ENCODE measurements around the gene SENP5. TPM values are rescaled to one million over a fixed set of nuclear protein-coding genes. Genes with fewer than 3 reads are reported as not detected.

Gene SENP5
- total RNA-seq, 2 donors from 2014 or later, result 29.5 to 37.2 TPM

DNA sequence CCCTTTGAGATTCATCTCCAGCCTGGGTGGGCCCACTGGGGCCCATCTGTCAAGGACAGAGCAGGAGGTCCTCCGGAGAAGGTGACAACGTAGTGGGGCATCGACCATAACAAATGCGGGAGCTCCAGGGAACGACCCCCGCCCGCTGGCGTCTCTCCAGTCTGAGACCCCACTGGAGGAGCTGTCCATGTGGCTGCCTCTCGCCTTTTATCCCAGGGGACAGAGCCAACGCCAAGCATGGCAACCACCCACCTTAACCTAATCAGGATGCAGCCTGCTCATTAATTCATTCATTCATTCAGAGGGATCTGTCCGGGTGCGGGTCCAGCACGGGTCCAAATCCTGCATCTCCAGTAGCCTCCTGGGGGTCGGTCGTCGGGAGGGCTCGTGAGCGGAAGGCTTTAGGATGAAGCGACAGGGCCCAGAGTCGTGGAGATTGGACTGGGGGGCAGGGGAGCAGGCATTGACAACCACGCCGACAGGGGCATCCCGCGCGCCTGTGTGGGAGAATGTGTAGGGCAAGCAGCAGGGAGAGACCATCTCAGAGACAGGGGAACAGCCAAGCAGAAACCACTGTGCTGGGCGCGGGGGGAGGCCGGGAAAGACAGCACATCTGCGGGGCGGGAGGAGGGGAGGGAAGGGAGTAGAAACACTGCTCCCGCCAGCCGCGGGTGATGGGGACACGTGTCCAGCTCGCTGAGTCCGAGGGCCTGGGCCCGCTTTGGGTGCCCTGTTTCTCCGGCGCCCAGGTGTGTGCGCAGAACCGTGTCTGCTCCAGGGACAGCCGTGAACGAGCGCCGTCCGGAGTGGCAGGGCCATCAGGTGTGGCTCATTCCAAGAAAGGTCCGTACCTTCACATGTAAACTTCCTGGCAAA is 99.0 kb downstream of the SENP5 start:
- no peak overlapping the region for H3K27ac Mint-ChIP-seq
- ATAC-seq (replicated peaks), result no peak
- H3K36me3 Mint-ChIP-seq (ENCODE audit: low read depth), result no peaks in the 10 kb centered on the region
- H3K9me3 Mint-ChIP-seq, result no peaks in the 10 kb centered on the region
- no peaks in the 10 kb centered on the region for H3K4me1 Mint-ChIP-seq
- H3K27me3 Mint-ChIP-seq, result peaks cover 8% of the 10 kb centered on the region
- peak overlapping the region; percentile 16 for H3K4me3 Mint-ChIP-seq

DNA sequence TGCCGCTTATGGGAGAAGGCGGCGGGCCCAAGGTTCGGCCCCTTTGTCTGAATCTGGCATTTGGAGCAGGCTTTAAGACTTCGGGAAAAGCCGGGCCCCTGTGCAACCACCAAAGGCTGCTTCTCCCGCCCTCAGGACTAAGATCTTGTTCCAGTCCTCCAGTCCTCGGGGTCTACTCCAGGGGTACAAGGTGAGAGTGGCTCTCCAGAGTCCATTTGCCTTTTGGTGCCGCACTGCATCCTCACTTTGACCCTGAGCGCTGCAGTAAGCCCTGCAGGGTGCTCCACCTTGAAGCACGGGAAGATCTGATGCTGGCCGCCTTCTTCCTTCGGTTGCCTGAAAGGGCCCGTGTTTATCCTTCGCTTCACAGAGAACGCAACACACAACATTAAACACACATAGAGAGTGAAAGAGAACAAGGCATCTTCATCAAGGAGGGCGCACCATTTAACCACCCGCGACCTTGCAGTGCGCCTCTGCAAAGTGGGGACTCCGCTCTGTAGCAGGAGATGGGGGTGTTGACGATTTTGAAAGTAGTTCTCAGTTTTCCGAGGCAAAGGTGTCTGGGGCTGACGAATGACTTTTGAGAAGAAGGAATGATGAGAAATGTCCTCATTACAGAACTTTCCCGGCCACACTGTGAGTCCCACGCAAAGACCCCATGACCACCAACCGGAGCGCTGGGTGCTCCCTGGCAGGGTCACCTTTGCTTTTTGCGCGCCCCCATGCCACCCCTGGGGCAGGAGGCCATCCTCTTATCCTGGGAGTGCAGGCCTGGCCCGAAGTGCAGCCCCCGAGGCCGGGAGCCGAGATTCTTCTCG is 99.9 kb downstream of the SENP5 start:
- Mint-ChIP-seq H3K9me3 (no peaks in the 10 kb centered on the region), H3K27ac (no peak overlapping the region), H3K27me3 (peaks cover 8% of the 10 kb centered on the region), H3K4me3 (peak overlapping the region; percentile 58), H3K36me3 (ENCODE audit: low read depth) (no peaks in the 10 kb centered on the region), H3K4me1 (no peaks in the 10 kb centered on the region)
- ATAC-seq (replicated peaks), result no peak

DNA sequence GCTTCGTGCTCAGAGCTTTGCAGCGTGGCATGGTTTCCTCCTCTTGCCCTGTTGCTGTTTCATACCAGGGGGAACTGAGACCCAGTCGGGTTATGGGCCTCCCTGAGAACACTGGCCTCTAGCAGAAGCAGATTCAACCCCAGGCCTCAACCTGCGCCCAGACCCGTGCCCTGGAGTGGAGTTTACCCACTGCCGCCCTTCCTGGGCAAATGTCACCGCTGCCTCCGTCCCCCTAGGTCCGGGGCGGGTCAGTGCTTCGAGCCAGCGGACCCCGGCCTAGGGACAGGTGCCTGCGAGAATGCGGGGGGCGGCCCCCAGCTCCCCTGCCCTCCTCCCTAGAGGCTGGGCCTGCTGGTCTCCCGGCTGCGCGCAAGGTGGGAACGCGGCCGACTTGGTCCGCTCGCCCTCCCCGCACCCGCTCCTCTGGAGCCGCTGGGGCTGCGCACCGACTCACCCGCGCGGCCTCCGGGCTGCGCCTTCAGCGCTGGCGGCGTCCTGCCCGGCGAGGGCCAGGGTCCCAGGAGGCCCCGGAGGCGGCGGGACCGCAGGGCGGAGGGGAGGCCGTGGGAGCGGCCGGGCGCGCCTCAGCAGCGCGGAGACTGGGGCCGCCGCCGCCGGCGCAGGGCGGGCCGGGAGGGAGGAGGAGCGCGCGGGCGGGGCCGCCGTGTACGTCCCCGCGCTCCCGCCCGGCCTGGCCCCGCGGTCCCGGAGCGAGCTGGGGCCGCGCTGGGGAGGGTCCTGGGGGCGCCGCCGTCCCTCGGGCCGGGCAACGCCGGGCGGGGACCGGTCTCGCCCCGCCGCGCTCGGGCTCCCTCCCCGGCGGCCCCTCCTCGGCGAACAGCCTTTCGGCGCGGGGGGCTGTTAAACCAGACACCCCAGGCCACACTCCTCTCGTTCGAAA is 100.8 kb downstream of the SENP5 start, which contains the start of gene PIGZ:
TSS of gene PIGZ (minus strand) at position 601 of the 901 bp plus-strand sequence. CDS start 16,802 bp downstream, outside the sequence.
- H3K36me3 Mint-ChIP-seq (ENCODE audit: low read depth), result no peaks in the 10 kb centered on the region
- no peak within 1 kb of the TSS for H3K27ac Mint-ChIP-seq
- H3K27me3 Mint-ChIP-seq, result peaks cover 8% of the 10 kb centered on the region
- peak; percentile 80 for ATAC-seq (replicated peaks)
- no peaks in the 10 kb centered on the region for H3K9me3 Mint-ChIP-seq
- H3K4me3 Mint-ChIP-seq, result peak within 1 kb of the TSS; percentile 58
- H3K4me1 Mint-ChIP-seq, result no peaks in the 10 kb centered on the region

DNA sequence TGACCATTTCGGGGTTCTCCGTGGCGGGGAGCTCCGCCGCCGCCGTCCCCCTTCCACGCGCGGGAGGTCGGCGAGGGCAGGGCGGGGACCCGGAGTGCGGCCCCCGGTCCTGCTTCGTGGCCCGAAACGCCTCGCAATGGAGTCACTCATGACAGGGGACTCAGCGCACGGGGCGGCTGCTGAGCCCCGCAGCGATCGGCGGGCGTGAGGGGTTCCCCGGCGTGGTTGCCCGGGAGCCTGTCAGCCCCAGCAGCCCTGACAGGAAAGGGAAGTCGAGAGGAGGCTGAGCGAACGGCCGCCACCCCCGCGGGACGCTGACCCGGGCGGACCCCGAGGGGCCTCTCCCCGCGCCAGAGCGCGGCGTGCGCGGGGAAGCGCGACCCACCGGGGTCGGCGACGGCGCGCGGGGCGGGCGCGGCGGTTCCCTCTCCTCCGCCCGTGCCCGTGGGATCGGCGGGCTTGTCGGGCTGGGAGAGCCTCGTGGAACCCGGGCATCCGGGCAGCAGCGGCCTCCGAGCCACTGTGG is 101.5 kb downstream of the SENP5 start:
- Mint-ChIP-seq H3K4me3 (peak overlapping the region; percentile 37), H3K9me3 (no peaks in the 10 kb centered on the region), H3K27me3 (peaks cover 8% of the 10 kb centered on the region), H3K4me1 (no peaks in the 10 kb centered on the region), H3K36me3 (ENCODE audit: low read depth) (no peaks in the 10 kb centered on the region), H3K27ac (no peak overlapping the region)
- peak; percentile 64 for ATAC-seq (replicated peaks)

DNA sequence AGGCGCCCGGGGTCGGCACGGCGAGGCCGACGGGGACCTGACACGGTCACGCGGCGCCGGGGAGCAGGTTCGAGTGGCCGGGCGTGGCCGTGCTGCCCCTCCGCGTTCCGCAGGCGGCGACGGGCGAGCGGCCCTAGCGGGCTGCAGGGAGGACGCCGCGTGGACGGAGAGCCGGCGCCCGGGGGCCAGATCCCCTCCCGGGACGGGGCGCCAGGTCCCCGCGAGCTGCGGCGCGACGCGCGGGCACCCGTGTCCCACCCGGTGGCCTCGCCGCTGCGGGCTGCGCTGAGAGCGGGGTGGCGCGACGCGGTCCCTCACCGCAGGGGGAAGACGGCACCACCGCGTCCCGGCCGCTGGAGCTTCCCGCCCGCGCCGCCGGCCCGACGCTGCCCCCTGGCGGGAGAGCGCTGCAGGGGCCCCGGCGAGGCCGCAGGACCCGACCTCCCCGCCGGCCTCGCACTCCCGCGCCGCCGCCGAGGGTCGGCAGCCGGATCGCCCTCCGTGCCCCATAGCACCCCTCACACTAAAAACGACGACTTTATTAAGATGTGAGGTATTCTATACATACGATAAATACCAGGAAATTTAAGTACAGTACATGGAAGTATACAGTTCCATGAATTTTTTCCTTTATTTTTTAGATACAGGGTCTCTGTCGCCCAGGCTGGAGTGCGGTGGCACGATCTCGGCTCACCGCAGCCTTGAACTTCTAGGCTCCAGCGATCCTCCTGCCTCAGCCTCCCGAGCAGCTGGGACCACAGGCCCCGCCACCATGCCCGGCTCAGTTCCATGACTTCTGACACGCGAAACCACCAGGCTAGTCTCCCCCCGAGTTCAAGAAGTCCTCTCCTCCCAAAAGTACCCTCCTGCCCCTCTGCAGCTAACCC is 102.2 kb downstream of the SENP5 start:
- Mint-ChIP-seq H3K36me3 (ENCODE audit: low read depth) (no peaks in the 10 kb centered on the region), H3K27me3 (peaks cover 11% of the 10 kb centered on the region), H3K4me3 (peak overlapping the region; percentile 75), H3K4me1 (no peaks in the 10 kb centered on the region), H3K9me3 (no peaks in the 10 kb centered on the region), H3K27ac (peak overlapping the region; percentile 49)
- peak; percentile 80 for ATAC-seq (replicated peaks)

DNA sequence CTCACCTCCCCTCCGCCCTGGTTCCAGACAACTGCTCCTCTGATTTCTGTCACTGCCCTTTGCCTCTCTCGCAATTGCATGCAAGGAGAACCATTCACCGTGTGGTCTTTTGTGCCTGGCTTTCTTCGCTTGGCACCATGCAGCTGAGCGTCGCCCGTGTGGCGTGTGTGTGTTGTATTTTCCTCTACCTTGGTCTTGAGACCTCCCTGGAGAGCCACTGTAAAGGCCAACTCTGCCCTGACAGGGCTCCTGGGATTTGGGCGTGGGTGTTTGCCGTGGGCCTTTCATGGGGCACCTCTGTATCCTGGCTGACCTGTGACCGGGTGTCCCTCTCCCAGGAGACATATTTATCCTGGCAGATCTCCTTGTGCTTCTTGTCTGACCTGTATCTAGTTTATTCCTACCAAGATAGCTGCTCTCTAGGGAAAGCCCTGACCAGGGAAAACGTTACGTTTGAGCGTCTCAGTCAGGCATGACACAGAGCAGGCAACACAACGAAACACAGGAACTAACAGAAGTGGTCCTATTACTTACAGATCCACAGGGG is 102.9 kb downstream of the SENP5 start:
- Mint-ChIP-seq H3K27me3 (peaks cover 11% of the 10 kb centered on the region), H3K4me3 (peak overlapping the region; percentile 75), H3K4me1 (no peaks in the 10 kb centered on the region), H3K36me3 (ENCODE audit: low read depth) (no peaks in the 10 kb centered on the region), H3K27ac (peak overlapping the region; percentile 49), H3K9me3 (no peaks in the 10 kb centered on the region)
- ATAC-seq (replicated peaks), result no peak

DNA sequence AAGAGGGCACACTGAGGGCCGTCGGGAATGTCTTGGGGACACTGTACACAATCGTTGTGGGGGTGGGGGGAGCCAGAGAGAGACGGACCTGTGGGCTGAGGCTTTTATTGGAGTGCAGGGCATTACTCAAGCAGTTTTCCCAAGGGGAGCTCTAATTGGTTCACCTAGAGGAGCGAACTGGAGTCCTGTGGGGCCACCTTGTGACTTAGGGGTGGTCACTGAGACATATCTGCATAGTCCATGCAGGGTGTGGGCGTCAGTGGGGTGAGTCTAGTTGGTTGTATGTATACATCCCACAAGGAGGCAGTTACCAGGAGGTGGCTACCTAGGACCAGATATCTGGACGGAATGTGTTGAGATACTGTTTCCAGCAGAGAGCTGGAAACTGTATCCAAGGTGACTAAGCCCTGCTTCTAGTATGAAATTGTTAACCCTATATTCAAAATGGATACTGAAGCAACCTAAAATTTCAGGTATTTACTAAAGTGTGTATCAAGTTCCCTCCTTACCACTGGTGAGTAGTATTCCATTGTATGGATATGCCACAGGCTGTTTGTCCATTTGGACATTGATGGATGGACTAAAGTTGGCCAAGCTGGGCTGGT is 103.5 kb downstream of the SENP5 start:
- Mint-ChIP-seq H3K4me1 (no peaks in the 10 kb centered on the region), H3K27ac (no peak overlapping the region), H3K4me3 (peak overlapping the region; percentile 75), H3K36me3 (ENCODE audit: low read depth) (no peaks in the 10 kb centered on the region), H3K27me3 (peaks cover 11% of the 10 kb centered on the region), H3K9me3 (no peaks in the 10 kb centered on the region)
- ATAC-seq (replicated peaks), result no peak

DNA sequence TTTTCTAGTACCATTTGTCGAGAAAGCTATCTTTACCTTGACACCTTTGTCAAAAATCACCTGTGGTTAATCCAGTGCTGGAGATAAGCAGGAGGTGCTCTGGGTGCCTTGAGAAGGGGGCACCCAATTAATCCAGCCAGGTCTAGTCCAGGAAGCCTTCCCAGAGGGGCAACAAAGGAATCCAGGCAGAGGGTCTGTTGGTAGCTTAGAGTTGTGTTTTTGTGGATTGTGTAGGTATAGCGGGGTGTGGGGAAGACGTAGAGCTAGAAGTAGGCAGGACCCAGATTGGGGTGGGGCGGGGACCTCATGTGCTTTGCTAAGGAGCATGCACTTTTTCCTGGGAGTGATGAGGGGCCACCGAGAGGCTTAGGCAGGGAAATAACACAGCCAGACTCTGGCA is 106.9 kb downstream of the SENP5 start:
- Mint-ChIP-seq H3K4me3 (no peak overlapping the region), H3K27me3 (peaks cover 11% of the 10 kb centered on the region), H3K27ac (no peak overlapping the region), H3K9me3 (no peaks in the 10 kb centered on the region), H3K36me3 (ENCODE audit: low read depth) (no peaks in the 10 kb centered on the region), H3K4me1 (no peaks in the 10 kb centered on the region)
- ATAC-seq (replicated peaks), result no peak

DNA sequence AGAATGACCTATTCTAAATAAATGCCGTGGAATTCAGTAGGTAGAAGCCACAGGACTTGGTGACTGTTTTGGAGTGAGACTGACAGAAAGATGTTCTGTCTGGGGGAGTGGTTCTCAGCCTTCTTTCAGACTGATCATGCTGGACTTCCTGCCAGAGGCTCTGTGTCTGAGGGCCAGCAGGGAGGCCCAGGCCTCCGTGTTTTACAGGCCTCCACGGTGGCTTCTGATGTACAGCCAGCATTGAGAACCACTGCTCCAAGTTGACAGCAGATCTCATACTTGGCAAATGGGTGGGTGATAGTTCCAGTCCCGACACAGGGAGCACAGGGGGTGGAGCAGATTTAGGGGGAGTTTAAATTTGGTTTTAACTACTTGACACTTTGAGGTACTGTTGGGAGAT is 107.6 kb downstream of the SENP5 start:
- H3K9me3 Mint-ChIP-seq, result no peaks in the 10 kb centered on the region
- H3K4me1 Mint-ChIP-seq, result no peaks in the 10 kb centered on the region
- peaks cover 11% of the 10 kb centered on the region for H3K27me3 Mint-ChIP-seq
- H3K27ac Mint-ChIP-seq, result no peak overlapping the region
- no peak for ATAC-seq (replicated peaks)
- no peaks in the 10 kb centered on the region for H3K36me3 Mint-ChIP-seq (ENCODE audit: low read depth)
- H3K4me3 Mint-ChIP-seq, result no peak overlapping the region

DNA sequence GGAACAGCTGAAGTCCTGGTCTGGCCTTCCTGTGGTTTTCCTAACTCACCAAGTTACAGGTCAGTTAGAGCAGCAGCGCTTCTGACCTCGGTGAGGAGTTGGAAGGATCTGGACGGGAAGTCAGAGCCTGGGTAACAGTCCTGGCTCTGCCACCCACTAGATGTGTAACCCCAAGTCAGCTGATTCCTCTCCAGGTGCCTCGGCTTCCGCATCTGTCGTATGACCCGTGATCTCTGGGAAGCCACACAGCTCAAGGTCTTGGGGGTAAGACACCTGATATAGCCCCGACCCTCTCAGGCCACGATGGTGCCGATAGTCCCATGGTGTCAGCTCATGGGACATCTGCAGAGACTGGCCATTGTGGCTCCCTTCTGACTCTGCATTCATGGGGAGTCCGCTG is 109.2 kb downstream of the SENP5 start:
- H3K27ac Mint-ChIP-seq, result no peak overlapping the region
- H3K9me3 Mint-ChIP-seq, result no peaks in the 10 kb centered on the region
- H3K4me3 Mint-ChIP-seq, result no peak overlapping the region
- peaks cover 11% of the 10 kb centered on the region for H3K27me3 Mint-ChIP-seq
- no peaks in the 10 kb centered on the region for H3K4me1 Mint-ChIP-seq
- no peaks in the 10 kb centered on the region for H3K36me3 Mint-ChIP-seq (ENCODE audit: low read depth)
- no peak for ATAC-seq (replicated peaks)

DNA sequence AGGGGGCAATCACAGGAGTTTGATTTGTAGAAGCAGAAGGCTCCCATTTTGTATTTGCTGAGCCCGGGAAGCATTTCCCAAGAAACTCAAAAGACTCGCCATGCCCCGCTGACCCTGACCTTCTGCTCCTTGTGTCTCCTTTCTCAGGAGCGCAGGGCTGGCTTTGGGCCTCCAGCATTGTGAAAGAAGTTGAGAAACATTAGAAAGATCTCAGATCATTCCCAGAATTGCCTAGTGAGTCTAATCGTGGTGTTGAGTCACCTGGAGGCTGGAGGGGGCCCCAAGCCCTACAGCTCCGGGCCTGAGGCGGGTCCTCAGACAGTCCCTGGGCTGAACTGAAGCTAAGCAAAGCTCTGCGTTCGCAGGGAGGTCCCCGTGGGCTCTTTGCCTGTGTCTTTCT is 111.8 kb downstream of the SENP5 start:
- Mint-ChIP-seq H3K36me3 (ENCODE audit: low read depth) (no peaks in the 10 kb centered on the region), H3K4me3 (no peak overlapping the region), H3K27ac (no peak overlapping the region), H3K9me3 (peaks cover 4% of the 10 kb centered on the region), H3K4me1 (no peaks in the 10 kb centered on the region), H3K27me3 (peaks cover 14% of the 10 kb centered on the region)
- ATAC-seq (replicated peaks), result no peak

DNA sequence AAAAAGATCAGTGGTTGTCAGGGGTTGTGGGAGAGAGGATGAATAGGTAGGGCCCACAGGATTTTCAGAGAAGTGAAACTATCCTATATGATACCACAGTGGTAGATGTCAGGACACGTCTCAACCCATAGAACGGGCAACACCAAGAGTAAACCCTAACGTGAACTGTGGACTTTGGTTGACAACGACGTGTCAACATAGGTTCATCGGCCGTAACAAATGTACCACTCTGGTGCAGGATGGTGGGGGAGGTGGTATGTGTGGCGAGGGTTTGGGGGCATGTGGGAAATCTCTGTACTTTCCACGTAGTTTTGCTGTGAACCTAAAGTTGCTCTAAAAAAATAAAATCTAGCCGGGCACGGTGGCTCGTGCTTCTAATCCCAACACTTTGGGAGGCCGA is 113.9 kb downstream of the SENP5 start:
- H3K27ac Mint-ChIP-seq, result no peak overlapping the region
- no peaks in the 10 kb centered on the region for H3K4me1 Mint-ChIP-seq
- H3K4me3 Mint-ChIP-seq, result no peak overlapping the region
- no peaks in the 10 kb centered on the region for H3K36me3 Mint-ChIP-seq (ENCODE audit: low read depth)
- H3K27me3 Mint-ChIP-seq, result peaks cover 17% of the 10 kb centered on the region
- H3K9me3 Mint-ChIP-seq, result peaks cover 4% of the 10 kb centered on the region
- ATAC-seq (replicated peaks), result no peak

DNA sequence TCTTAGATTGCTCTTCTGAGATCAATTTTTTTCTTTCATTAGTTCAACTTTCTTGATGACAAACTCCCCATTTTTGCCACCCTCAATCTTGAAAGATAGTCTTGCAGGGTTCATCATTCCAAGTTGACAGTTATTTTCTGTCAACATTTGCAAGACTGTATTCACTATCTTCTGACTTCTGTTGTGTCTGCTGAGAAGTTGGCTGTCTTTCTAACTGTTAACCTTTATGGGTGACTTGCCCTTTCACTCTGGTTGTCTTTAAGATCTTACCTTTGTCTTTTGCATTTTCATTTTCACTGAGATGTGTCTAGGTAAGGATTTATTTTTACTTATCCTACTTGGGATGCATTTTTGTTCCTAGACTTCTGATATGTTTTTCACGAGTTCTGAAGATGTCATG is 115.5 kb downstream of the SENP5 start:
- peaks cover 4% of the 10 kb centered on the region for H3K4me1 Mint-ChIP-seq
- H3K4me3 Mint-ChIP-seq, result no peak overlapping the region
- ATAC-seq (replicated peaks), result no peak
- no peaks in the 10 kb centered on the region for H3K36me3 Mint-ChIP-seq (ENCODE audit: low read depth)
- H3K9me3 Mint-ChIP-seq, result peaks cover 4% of the 10 kb centered on the region
- H3K27ac Mint-ChIP-seq, result no peak overlapping the region
- H3K27me3 Mint-ChIP-seq, result peaks cover 17% of the 10 kb centered on the region

Data from activated T-helper 17 cell treated with anti-CD3 and anti-CD28 coated beads, Interleukin-2, amount 50 U/mL, for 72 hours (primary cell).